ENCODE measurements around the gene SLC22A25.

Gene SLC22A25

GRCh38 chr11:63229815-63230214 is 13.6 kb downstream of the SLC22A25 start:
- no peak for DNase-seq

GRCh38 chr11:63227521-63228107 is 15.8 kb downstream of the SLC22A25 start:
- no peak for DNase-seq

GRCh38 chr11:63226488-63227114 is 16.8 kb downstream of the SLC22A25 start:
- DNase-seq: no peak

- no peak for DNase-seq
These were observed 29.3 kb downstream of the SLC22A25 start for GRCh38 chr11:63214093-63214492.

- peak; percentile 59 for DNase-seq
These were observed 30.7 kb downstream of the SLC22A25 start for GRCh38 chr11:63212742-63213141.

GRCh38 chr11:63210111-63210510 is 33.3 kb downstream of the SLC22A25 start:
- DNase-seq: no peak
